ENCODE results near the gene FGD4. TPM values are rescaled to one million over a fixed set of nuclear protein-coding genes. Genes with fewer than 3 reads are reported as not detected.

The FGD4 gene
- total RNA-seq, 4 donors from 2014 or later, result 42.6 to 69.4 (median 47.3) TPM

DNA sequence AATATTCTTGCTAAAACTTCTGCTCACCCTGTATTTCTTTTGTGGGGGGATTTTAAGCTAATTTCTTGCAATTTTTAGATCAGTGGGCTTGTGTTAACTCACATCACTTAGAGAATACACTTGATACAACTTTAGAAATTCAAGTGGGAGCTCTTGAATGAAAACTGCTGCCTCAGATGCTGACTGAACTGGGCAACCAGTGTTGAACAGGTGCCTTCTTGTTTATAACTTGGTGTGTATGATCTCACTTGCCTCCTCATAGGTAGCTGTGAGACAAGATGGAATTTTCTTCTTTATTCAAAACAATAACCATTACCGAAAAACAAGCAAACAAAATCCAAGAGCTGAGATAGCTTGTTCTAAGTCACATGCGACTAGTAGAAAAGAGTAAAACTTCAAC, 63.5 kb downstream of the FGD4 start:
- Histone ChIP-seq H3K27ac (no peak overlapping the region), H3K36me3 (no peaks in the 10 kb centered on the region), H3K9me3 (no peaks in the 10 kb centered on the region), H3K4me3 (no peak overlapping the region), H3K4me1 (no peaks in the 10 kb centered on the region), H3K27me3 (no peaks in the 10 kb centered on the region)
- no peak for DNase-seq (ENCODE audit: low spot score in 2 of 2)
- 99% methylated on average over 2 of the region's 2 CpGs for WGBS
- TF ChIP-seq EP300 (IDR thresholded peaks at IDR 0.05), result no peak
- TF ChIP-seq POLR2AphosphoS5 (IDR thresholded peaks at IDR 0.05), result no peak
- TF ChIP-seq CTCF (IDR thresholded peaks at IDR 0.05), result no peak
- no peak for TF ChIP-seq POLR2A (IDR thresholded peaks at IDR 0.05)

DNA sequence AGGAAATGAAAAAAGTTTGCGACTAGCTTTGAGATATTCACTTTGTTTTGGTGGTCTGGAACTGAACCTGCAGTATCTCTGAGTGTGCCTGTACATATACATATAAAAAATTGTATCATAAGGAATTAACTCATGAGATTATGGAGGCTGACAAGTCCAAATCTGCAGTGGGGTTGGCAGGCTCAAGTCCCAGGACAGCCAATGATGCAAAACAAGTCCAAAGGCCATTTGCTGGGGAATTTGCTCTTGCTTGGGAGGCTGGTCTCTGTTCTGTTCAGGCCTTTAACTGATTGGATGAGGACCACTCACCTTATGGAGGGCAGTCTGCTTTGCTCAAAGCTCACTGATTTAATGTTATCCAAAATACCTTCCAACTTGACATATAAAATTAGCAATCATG, 66.8 kb downstream of the FGD4 start:
- WGBS, result 91% methylated on average over 1 of the region's 1 CpG
- DNase-seq (ENCODE audit: low spot score in 2 of 2), result no peak

DNA sequence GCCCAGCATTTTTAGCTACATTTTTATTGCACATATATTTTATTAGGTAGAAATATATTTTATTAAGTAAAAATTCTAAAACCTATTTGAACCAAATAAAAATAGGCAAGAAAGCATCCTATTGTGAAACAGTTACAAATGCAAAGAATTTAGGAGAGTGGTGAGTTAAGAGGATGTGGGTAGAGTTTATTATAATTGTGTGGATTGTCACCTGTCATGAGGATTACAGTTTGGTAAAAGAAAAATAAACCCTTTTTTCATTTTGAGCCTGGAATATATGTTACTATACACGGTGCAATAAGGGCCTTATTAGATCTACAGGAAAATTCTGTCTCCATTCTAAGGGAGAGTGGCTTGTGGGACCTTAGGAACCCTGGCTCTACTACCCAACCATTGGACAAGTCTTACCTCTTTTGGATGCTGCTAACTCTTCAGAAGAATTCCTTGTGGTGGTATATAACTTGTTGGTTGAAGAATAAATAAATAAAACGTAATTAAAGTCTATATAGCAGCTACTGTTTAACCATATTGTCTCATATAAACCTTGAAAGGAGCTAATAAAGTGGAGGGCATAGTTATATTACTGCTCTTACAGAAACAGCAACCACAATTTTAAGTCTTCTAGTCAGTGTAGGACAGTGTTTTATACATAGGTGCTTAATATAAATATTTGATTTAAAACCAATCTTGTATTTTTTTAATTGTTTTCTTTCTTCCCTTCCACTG, 67.8 kb downstream of the FGD4 start:
- TF ChIP-seq EP300 (IDR thresholded peaks at IDR 0.05) (no peak), POLR2AphosphoS5 (IDR thresholded peaks at IDR 0.05) (no peak), CTCF (IDR thresholded peaks at IDR 0.05) (no peak), POLR2A (IDR thresholded peaks at IDR 0.05) (no peak)
- H3K4me1 ChIP-seq, result no peaks in the 10 kb centered on the region
- no peaks in the 10 kb centered on the region for H3K9me3 ChIP-seq
- H3K4me3 ChIP-seq, result no peak overlapping the region
- H3K27ac ChIP-seq, result no peak overlapping the region
- DNase-seq (ENCODE audit: low spot score in 2 of 2), result no peak
- WGBS, result 44% methylated on average over 2 of the region's 2 CpGs
- H3K27me3 ChIP-seq, result no peaks in the 10 kb centered on the region
- H3K36me3 ChIP-seq, result no peaks in the 10 kb centered on the region

More for the DNA sequence above, 66.8 kb downstream of the FGD4 start:
- Histone ChIP-seq H3K4me1 (no peaks in the 10 kb centered on the region), H3K9me3 (no peaks in the 10 kb centered on the region), H3K27me3 (no peaks in the 10 kb centered on the region), H3K36me3 (no peaks in the 10 kb centered on the region), H3K27ac (no peak overlapping the region), H3K4me3 (no peak overlapping the region)
- TF ChIP-seq CTCF (IDR thresholded peaks at IDR 0.05), result no peak
- no peak for TF ChIP-seq POLR2AphosphoS5 (IDR thresholded peaks at IDR 0.05)
- TF ChIP-seq POLR2A (IDR thresholded peaks at IDR 0.05), result no peak
- no peak for TF ChIP-seq EP300 (IDR thresholded peaks at IDR 0.05)

GRCh38 chr12:32467959-32468863, 68.9 kb downstream of the FGD4 start:
- no peak overlapping the region for H3K4me3 ChIP-seq
- H3K27me3 ChIP-seq, result no peaks in the 10 kb centered on the region
- no peaks in the 10 kb centered on the region for H3K36me3 ChIP-seq
- H3K9me3 ChIP-seq, result no peaks in the 10 kb centered on the region
- TF ChIP-seq EP300 (IDR thresholded peaks at IDR 0.05) (no peak), POLR2A (IDR thresholded peaks at IDR 0.05) (no peak), POLR2AphosphoS5 (IDR thresholded peaks at IDR 0.05) (no peak)
- 78% methylated on average over 10 of the region's 10 CpGs for WGBS
- DNase-seq (ENCODE audit: low spot score in 2 of 2), result no peak
- H3K4me1 ChIP-seq, result no peaks in the 10 kb centered on the region
- no peak overlapping the region for H3K27ac ChIP-seq

GRCh38 chr12:32470936-32471470, 71.6 kb downstream of the FGD4 start:
- H3K27ac ChIP-seq, result no peak overlapping the region
- no peaks in the 10 kb centered on the region for H3K9me3 ChIP-seq
- no peak for TF ChIP-seq POLR2A (IDR thresholded peaks at IDR 0.05)
- TF ChIP-seq EP300 (IDR thresholded peaks at IDR 0.05), result no peak
- no peak for TF ChIP-seq CTCF (IDR thresholded peaks at IDR 0.05)
- TF ChIP-seq POLR2AphosphoS5 (IDR thresholded peaks at IDR 0.05), result no peak
- no peaks in the 10 kb centered on the region for H3K4me1 ChIP-seq
- 88% methylated on average over 3 of the region's 3 CpGs for WGBS
- H3K4me3 ChIP-seq, result no peak overlapping the region
- no peaks in the 10 kb centered on the region for H3K27me3 ChIP-seq
- no peaks in the 10 kb centered on the region for H3K36me3 ChIP-seq
- no peak for DNase-seq (ENCODE audit: low spot score in 2 of 2)
